GM08714 (cell line): ENCODE data around the gene SPIN2A.
"Not testable (repeated sequence)": the region's sequence is repeated elsewhere in the genome, so short reads cannot be mapped to it uniquely, and the experiment has no call there.

ENCODE experiments used
- H3K4me3 ChIP-seq: fragments of 200-500 bp; sonication (Bioruptor generic); 2 replicates; pipeline ENCODE4 v1.5.1; 2014; ENCODE audit warnings: mild to moderate bottlenecking, low read length, inconsistent platforms
- ZNF274 ChIP-seq: IDR thresholded peaks from 2 replicates; pipeline ENCODE4 v1.6.1; 2012; ENCODE audit warnings: mild to moderate bottlenecking, low read depth, low read length

Gene SPIN2A

DNA sequence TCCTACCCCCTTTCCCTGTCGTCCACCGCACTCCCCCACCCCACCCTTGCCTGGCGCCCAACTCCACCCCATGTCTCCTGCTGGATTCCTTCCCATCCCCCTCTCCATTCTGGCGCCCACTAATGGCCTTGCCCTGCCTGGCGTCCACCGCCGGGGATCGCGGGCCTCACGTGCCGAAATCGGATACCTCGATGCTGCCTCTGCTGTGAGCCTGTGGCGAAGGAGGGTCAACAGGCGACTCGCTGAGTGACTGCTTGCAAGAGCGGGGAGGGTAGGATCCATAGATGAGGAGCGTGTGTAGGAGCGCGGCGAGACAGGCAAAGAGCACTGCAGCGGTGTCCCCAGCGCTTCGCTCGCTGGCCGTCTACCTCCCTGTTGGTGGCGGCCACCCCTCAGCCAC lies at the start of gene SPIN2A:
SPIN2A (minus strand) TSS at position 325 of the 400 bp plus-strand sequence. CDS start 800 bp downstream, outside the sequence.
- not testable (repeated sequence) for H3K4me3 ChIP-seq

DNA sequence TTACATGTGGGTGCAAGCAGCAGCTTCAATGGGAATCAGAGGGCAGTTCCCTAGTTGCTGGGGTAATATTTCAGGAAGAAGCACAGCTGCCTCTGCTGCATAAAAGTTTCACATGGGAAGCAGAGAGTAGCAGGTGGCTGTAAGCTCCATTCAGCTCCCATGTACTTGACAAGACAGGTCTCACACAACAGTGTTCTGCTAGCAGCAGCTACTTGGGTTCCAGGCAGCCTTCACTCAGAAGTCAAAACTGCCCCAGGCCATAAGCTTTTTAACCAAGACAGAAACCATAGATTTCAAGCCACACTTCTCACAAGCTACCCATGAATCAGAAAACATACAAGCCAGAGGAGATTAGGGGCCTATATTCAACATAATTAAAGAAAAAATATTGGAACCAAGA lies 41.4 kb upstream of the SPIN2A start:
- no peak for TF ChIP-seq ZNF274
- no peak overlapping the region for H3K4me3 ChIP-seq

DNA sequence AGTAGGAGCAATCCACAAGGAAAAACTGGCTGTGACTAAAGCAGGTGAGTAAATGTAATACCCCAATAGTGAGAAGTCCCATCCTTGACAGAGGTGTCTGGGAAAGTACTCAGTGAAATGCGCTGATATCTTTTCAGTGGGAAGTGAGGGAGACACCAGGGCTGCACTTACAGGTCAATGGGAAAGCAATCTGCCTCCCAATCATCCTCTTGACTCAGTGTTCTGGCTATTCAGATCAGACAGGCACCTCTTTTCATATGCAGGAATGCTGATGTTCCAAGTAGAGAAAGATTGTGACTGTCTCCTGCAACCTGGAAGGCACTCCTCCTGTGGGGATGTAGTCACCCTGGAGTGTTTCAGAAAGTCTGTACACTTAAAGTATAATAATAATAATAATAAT lies 39.9 kb upstream of the SPIN2A start:
- no peak overlapping the region for H3K4me3 ChIP-seq
- TF ChIP-seq ZNF274, result no peak

DNA sequence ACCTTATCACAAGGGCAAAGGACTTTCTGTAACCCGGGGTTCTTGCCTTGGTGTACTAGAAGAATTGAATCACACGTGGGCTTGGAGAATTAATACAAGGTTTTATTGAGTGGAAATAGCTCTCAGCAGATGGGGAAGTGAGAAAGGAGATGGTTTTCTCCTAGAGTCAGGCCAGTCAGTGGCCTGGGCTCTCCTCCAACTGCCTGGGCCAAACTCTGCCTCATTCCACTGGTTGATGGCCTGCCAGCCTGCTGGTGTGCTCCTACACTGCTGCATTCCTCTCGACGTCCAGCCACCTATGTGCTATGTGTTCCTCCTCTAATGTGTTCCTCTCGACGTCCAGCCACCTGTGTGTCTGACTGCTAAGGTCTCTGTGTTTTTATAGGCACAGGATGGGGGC lies 35.3 kb upstream of the SPIN2A start:
- TF ChIP-seq ZNF274, result no peak
- H3K4me3 ChIP-seq, result no peak overlapping the region

DNA sequence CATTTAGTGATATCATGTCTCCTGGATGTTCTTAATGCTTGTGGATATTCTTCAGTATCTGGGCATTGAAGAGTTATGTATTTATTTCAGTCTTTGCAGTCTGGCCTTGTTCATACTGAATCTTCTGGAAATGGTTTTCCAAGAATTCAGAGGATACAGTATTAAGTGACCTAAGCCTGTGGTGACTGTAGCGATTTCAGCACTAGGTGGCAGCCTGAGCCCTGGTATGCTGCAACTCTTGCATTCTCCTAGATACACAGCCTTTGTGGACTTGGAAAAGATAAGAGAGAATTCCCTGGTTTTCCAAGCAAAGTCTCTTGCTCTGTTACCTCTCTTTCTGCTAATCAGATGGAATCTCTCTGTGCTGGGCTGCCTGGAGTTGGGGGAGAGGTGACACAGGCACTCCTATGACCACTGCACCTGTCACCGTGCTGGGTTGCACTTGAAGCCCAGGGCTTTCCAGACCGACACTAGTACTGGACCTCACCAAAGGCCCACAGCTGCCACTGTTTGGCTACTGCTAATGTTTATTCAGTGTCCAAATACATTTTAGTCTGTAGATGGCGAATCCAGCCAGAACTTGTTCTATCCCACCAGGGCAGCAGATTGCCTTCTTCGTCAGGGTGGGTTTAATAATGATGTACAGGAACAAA lies 19.3 kb upstream of the SPIN2A start:
- no peak for TF ChIP-seq ZNF274
- H3K4me3 ChIP-seq, result no peak overlapping the region

DNA sequence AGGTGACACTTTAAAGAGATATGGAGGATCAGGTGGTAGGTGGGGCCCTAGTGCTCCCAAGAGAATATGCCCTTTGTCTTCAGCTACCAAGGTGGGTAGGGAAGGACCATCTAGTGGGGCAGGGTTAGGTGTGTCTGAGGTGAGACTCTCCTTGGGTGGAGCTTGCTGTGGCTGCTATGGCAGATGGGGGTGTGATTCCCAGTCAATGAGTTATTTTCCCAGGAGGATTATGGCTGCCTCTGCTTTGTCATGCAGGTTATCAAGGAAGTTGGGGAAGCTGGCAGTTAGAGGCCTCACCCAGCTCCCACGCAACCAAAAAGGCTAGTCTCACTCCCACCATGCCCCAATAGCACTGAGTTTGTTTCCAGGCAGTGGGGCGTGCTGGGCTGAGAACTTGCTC lies 18.0 kb upstream of the SPIN2A start:
- no peak overlapping the region for H3K4me3 ChIP-seq
- no peak for TF ChIP-seq ZNF274

DNA sequence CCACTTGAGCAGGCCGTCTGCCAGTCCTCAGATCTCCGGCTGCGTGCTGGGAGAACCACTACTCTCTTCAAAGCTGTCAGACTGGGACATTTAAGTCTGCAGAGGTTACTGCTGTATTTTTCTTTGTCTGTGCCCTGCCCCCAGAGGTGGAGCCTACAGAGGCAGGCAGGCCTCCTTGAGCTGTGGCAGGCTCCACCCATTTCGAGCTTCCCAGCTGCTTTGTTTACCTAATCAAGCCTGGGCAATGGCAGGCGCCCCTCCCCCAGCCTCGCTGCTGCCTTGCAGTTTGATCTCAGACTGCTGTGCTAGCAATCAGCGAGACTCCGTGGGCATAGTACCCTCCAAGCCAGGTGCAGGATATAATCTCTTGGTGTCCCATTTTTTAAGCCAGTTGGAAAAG lies 15.0 kb upstream of the SPIN2A start:
- H3K4me3 ChIP-seq, result not testable (repeated sequence)

DNA sequence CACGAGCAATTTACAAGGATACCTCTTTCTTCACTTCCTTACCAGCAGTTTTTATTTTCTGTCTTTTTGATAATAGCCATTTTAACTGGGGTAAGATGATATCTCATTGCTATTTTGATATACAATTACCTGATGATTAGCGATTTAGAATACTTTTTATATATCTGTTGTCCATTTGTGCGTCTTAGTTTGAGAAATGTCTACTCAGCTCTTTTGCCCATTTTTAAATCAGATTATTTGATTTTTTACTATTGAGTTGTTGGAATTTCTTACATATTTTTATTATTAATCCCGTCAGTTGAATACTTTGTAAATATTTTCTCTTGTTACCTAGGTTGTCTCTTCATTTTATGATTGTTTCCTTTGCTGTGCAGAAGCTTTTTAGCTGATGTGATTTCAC lies 1.5 kb upstream of the SPIN2A start:
- H3K4me3 ChIP-seq, result no peak overlapping the region
- no peak for TF ChIP-seq ZNF274

DNA sequence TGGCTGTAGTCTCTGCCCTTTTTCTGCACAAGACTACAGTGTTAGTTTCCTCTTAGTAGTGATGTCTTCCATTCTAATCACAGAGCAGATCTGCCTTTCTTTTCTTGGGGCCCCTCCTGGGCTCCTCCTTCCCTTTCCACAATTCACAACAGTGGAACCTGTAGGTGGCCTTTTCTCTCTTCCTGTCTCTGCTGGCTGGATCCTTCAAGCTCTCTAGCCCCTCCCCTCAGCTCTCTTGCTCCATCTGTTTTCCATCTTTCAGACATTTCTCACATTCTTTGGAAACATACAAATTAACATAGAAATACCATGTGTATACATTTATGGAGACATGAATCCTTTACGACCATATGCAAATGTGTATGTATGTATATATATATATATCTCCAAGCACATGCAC lies 304 bp upstream of the SPIN2A start:
- H3K4me3 ChIP-seq, result no peak overlapping the region
- TF ChIP-seq ZNF274, result no peak

DNA sequence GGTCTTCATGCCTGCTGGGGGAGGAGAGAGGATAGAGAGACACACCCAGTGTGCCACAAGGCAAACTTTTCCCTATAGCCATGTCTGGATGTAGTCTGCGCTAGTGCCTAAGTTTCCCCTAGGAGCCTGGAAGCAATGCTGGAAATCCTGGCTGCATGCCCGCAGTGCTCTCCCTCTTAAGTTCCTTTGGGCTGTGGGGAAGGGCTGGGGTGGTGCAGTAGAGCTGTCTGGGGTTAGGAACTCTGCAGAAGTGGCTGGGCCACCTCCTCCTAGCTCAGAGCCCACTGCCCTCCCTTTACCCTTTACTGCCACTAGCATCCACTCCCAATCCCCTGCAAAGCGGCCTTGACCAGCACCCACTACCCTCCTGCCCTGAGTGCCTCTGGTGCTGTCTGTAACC lies 608 bp downstream of the SPIN2A start:
- H3K4me3 ChIP-seq, result not testable (repeated sequence)

DNA sequence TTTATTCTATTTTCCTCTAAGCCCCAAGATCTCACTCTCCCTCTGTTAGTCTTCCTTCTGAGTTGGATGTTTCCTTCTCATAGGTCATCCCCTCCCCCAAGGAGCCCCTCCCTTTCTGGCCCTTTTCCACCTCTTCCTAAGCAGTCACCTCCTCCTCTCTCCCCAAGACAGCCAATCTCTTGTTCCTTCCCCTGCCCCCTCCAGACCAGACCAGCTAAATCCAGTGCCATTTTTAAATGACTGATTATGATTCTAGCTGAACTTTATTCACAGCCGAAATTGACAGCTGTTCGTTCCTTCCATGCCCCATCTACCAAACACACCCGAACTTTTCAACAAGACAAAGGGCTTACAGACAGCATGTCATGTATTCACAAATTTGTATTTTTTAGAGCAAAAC lies 1.9 kb downstream of the SPIN2A start:
- no peak for TF ChIP-seq ZNF274

DNA sequence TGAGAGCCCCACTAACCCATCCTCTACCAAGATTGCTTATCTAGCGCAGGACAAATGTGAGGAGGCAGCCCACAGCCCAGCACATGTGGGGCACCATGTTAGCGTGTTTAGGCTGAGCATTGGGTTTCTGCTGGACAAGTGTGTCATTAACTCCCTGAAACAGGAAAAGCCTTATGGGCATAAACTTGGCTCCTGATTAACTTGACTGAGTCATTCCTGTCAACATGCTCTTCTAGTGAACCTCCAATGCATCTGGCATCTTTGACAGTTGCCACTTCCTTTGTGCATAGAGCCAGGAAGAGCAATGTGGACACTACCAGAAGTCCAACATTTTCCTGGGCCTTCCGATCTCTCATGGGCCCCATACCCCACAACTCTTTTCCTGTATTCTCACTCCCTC lies 2.5 kb downstream of the SPIN2A start:
- no peak for TF ChIP-seq ZNF274
- no peak overlapping the region for H3K4me3 ChIP-seq

More for the DNA sequence above, 1.9 kb downstream of the SPIN2A start:
- H3K4me3 ChIP-seq, result no peak overlapping the region

DNA sequence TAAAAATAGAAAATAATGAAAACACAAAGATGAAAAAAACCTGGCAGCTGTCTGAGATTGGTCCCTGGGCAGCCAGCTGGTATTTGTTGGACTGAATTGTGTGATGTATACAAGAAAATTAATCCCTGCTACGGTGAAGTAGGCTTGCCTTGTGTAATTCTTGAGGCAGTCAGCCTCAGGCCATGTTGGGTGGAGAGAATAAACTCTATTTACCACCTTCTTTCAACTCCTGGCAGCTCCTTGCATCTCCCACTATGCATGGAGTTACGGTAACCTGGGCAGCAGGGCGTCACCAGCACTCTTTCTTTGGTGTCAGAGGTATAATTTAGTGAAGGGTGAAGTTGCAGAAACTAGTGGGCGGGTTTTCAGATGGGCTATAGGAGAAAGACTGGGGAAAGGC lies 3.5 kb downstream of the SPIN2A start:
- no peak overlapping the region for H3K4me3 ChIP-seq
- no peak for TF ChIP-seq ZNF274

DNA sequence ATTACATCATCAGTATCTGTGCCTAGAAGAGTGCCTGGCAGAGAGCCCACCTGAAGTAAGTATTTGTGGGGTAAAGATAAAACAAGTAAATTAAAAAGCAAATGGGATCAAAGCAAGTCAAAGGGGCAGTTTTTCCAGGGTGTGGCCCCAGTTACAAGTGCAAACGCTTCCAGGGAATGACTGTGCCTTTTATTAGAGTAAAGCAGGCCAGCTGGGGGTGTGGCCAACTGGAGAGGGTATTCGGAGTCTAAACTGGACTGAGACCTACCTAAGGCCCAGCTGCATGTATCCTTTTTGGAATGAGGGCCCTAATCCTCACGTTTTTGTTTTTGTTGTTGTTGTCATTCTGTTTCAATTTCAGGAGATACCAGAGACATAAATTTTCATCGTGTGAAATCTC lies 3.9 kb downstream of the SPIN2A start:
- H3K4me3 ChIP-seq, result not testable (repeated sequence)

DNA sequence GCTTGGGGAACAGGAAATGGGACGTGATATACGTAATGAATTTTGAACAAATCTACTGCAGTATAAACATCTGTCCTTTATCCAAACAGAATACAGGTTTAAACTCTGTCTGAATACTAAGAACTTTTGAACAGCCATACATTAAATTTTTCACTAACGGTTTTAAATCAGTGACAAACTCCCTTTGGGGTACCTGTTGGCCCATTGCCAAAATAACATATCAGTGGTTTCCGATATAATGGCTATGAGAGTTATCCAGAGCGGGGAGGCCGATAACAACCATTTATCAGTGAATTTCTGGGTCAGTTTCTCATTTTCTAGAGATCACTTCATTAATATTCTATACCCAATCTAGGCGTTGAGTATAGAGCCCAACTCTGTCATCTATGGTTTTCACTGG lies 5.2 kb downstream of the SPIN2A start:
- no peak overlapping the region for H3K4me3 ChIP-seq
- TF ChIP-seq ZNF274, result no peak

DNA sequence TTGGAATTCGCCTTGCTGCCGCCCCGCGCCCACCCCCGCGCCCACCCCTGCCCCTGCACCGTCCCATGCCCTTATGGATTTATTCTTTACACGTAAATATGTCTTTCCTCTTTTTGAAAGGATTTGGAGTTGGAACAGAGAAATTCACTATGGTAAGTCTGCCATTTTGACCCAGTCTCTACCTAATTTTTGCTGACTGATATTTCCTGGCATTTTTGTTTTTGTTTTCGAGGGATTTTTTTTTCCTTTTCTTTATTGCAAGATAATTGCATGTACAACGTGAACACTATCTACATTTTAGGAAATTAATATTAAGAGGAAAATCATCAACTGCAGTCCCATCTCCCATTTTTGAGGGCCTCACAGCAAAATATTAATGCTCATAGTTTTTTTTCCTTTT lies 15.4 kb downstream of the SPIN2A start:
- peak overlapping the region; percentile 55 for H3K4me3 ChIP-seq
- no peak for TF ChIP-seq ZNF274
